Measurements from ENCODE around the gene SGTA.

The SGTA gene

DNA sequence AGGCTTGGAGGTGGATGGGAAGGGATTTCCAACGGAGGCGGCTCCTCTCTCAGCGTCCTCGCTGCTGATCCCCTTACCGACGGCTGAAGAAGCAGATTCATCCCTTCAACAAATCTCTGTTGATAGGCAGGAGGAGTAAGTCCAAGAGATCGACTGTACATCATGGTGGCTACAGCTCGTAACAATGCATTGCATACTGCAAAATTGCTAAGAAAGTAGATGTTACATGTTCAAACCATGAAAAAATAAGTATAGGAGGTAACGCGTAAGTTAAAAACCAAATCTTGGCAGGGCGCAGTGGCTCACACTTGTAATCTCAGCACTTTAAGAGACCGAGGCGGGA lies 42.8 kb downstream of the SGTA start:
- no peak for DNase-seq (ENCODE audit: low spot score)
- in situ Hi-C loops (cut with MboI; ENCODE audit: low pct_unique_long_range_greater_than_20kb, low sequenced_read_pairs, unreplicated experiment): no loop called here
- TF ChIP-seq, protein P1, sequence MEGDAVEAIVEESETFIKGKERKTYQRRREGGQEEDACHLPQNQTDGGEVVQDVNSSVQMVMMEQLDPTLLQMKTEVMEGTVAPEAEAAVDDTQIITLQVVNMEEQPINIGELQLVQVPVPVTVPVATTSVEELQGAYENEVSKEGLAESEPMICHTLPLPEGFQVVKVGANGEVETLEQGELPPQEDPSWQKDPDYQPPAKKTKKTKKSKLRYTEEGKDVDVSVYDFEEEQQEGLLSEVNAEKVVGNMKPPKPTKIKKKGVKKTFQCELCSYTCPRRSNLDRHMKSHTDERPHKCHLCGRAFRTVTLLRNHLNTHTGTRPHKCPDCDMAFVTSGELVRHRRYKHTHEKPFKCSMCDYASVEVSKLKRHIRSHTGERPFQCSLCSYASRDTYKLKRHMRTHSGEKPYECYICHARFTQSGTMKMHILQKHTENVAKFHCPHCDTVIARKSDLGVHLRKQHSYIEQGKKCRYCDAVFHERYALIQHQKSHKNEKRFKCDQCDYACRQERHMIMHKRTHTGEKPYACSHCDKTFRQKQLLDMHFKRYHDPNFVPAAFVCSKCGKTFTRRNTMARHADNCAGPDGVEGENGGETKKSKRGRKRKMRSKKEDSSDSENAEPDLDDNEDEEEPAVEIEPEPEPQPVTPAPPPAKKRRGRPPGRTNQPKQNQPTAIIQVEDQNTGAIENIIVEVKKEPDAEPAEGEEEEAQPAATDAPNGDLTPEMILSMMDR (IDR thresholded peaks at IDR 0.05; ENCODE audit: extremely low read depth, insufficient read depth, missing control alignments): no peak

DNA sequence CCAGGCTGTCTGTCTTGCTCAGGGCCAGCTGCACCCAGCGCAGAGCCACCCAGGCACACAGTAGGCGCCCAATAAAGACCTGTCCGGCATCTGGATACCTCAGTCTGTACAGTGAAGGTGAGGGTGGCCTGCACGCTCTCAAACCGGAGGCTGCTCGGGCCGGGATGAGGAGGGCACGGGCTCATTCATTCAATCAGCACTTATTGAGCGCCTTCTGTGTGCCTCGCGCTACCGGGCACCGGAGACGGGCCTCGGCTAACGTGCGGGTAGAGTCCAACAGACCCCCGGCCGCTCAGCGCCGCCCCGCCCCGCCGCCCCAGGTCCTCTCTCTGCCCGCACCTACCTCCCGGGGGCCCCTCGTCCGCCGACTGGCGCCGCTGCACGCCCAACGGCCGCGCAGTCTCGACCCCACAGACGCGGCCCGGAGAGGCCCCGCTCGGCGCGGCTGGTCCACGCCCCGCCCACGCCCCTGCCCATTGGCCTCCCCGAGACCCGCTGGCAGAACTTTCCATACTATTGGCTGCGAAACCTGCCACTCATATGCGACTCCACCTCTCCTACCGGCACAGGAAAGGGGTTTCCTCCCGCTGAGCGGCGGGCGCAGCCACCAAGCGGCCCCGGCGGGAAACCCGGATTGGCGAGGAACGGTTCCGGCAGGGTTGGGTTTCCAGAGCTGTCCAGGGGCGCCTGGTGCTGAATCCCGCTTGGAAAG lies 43.3 kb downstream of the SGTA start, which contains the start of gene SLC39A3:
Gene SLC39A3, minus strand, starts transcription at position 416 of the 712 bp plus-strand sequence. CDS start 2,760 bp downstream, outside the sequence.
- in situ Hi-C loops (cut with MboI; ENCODE audit: low pct_unique_long_range_greater_than_20kb, low sequenced_read_pairs, unreplicated experiment): no loop called here
- TF ChIP-seq, protein P1 (IDR thresholded peaks at IDR 0.05; ENCODE audit: extremely low read depth, insufficient read depth, missing control alignments): no peak
- peak; percentile 100 for DNase-seq (ENCODE audit: low spot score)

DNA sequence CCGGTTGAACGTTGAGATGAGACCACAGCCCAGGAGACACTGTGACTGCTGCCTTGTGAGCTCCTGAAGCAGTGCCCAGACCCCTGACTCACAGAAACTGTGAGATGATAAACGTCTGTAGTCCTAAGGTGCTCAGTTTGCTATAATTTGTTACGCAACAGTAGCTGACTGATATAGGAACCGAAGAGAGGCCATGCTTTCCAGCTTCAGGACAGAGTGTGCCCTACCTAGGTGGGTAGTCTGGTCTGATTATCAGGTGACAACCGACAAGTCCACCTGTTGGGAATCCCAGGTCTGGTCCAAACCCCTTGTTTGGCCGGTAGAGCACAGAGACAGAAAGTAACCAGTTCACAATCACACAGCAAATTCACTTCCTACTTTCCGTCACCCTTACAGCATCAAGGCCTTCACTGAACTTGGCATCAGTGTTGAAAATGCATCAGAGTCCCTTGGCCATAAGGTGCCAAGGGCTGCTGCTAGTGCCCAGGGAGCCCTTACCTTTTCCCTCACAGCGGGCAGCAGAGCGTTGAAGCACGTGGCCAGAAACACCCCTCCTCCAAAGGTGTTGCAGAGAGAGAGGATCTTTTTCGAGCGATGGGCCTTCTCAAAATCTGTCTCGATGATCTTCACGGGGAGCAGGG lies 46.4 kb downstream of the SGTA start:
- no peak for DNase-seq (ENCODE audit: low spot score)
- TF ChIP-seq, protein P1 (IDR thresholded peaks at IDR 0.05; ENCODE audit: extremely low read depth, insufficient read depth, missing control alignments): no peak
- in situ Hi-C loops (cut with MboI; ENCODE audit: low pct_unique_long_range_greater_than_20kb, low sequenced_read_pairs, unreplicated experiment): no loop called here

DNA sequence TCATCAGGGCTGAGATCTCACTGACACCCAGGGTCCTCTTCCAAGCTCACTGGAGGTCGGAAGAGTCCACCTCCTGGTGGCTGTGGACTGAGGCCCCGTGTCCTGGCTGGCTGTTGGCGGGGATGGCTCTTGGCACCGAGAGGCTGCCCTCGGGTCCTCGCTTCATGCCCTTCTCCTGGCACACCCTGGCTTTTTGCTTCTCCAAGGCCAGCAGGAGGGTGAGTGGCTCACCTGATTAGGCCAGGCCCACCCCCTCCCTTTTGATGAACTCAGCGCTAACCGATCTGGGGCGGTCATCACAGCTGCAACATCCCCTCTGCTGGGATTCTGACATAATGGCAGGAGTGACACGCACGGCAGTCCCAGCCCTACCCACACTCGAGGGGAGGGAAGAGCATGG lies 47.7 kb downstream of the SGTA start:
- TF ChIP-seq, protein P1 (IDR thresholded peaks at IDR 0.05; ENCODE audit: extremely low read depth, insufficient read depth, missing control alignments): no peak
- in situ Hi-C loops (cut with MboI; ENCODE audit: low pct_unique_long_range_greater_than_20kb, low sequenced_read_pairs, unreplicated experiment): no loop called here
- DNase-seq (ENCODE audit: low spot score): no peak

DNA sequence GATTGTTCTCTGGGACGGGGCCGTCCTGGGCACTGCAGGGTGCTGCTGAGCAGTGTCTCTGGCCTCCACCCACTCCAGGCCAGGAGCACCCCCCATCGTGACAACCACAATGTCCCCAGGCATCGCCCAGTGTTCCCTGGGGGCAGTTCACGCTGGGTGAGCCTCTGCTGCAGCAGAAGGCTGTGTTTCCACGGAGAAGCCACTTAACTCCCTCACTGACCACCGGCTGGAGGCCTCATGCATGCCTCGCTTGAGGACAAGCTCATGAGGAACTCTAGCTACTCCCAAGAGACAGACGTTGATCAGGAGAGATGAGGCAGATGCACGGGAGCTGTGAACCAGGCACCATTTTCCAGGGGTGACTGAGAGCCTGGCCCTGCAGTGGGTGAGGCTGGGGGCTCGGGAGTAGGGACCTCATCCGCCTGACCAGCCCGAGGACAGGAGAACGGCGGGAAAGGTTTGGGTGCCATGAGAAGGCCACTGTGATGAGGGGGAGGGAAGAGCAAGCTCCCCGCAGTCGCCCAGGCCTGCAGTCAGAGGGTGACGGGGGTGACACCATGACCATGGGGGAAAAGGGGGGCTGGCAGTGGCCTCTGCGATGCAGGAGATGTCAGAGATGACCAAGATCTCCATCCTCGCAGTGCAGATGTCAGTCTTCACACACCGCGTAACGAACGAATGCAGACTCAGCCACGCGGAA lies 48.3 kb downstream of the SGTA start:
- in situ Hi-C loops (cut with MboI; ENCODE audit: low pct_unique_long_range_greater_than_20kb, low sequenced_read_pairs, unreplicated experiment): no loop called here
- DNase-seq (ENCODE audit: low spot score): no peak
- TF ChIP-seq, protein P1 (IDR thresholded peaks at IDR 0.05; ENCODE audit: extremely low read depth, insufficient read depth, missing control alignments): no peak

DNA sequence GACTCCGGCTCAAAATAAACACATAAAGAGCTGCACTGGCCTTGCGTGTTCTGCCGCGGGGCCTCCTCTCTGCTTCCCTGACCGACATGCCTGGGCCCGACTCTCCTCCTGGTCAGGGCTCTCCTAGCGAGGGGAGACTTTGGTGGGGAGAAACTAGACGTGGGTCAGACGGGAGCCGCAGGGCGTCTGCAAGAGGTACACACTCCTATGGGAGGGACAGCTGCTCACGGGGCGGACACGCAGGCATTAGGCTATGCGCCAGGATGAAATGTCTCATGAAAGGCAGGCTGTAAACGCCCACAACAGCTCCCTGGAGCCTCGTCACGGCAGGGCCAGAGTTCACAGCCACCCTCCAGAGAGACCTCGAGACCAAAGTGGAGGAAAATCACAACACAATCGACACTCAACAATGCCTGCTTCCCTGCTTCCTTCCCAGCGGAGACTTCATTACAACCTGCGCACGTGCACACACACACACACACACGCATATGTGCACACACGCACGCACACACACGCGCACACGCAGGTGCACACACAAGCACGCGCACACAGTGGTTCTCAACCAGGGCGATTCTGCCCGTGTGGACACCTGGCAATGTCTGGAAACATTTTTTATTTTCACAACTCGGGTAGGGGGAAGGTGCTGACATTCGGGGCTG lies 49.0 kb downstream of the SGTA start:
- in situ Hi-C loops (cut with MboI; ENCODE audit: low pct_unique_long_range_greater_than_20kb, low sequenced_read_pairs, unreplicated experiment): no loop called here
- no peak for DNase-seq (ENCODE audit: low spot score)

More for the DNA sequence above, 49.0 kb downstream of the SGTA start:
- TF ChIP-seq, protein P1 (IDR thresholded peaks at IDR 0.05; ENCODE audit: extremely low read depth, insufficient read depth, missing control alignments): no peak
